Stimulated activated effector memory CD8-positive, alpha-beta T cell treated with anti-CD3 and anti-CD28 coated beads, Interleukin-12 subunit alpha, Interleukin-12 subunit beta, amount 100 ng/mL, for 72 hours (primary cell): Measurements from ENCODE around the gene ABL1.

Source experiments
- ATAC-seq: fragments of 150-1000 bp; cut with Tn5 transposase; 2 replicates; pipeline ENCODE4 v1.10.0; 2021
- DNase-seq, 2 donors: peaks; one replicate each; pipeline ENCODE4 v3.0.0; 2021 to 2022; ENCODE audit warnings: low spot score in 2 of 2
- H3K27ac Mint-ChIP-seq: one replicate; pipeline ENCODE4 v1.8.0; 2022; ENCODE audit warnings: mild to moderate bottlenecking, mixed read lengths
- H3K36me3 Mint-ChIP-seq: one replicate; pipeline ENCODE4 v1.8.0; 2022; ENCODE audit warnings: mild to moderate bottlenecking, mixed read lengths
- H3K4me1 Mint-ChIP-seq: one replicate; pipeline ENCODE4 v1.8.0; 2022; ENCODE audit warnings: mixed read lengths
- H3K4me3 Mint-ChIP-seq: one replicate; pipeline ENCODE4 v1.8.0; 2022; ENCODE audit warnings: mild to moderate bottlenecking, mixed read lengths
- H3K9me3 Mint-ChIP-seq: one replicate; pipeline ENCODE4 v1.8.0; 2022; ENCODE audit warnings: mixed read lengths

Gene ABL1

DNA sequence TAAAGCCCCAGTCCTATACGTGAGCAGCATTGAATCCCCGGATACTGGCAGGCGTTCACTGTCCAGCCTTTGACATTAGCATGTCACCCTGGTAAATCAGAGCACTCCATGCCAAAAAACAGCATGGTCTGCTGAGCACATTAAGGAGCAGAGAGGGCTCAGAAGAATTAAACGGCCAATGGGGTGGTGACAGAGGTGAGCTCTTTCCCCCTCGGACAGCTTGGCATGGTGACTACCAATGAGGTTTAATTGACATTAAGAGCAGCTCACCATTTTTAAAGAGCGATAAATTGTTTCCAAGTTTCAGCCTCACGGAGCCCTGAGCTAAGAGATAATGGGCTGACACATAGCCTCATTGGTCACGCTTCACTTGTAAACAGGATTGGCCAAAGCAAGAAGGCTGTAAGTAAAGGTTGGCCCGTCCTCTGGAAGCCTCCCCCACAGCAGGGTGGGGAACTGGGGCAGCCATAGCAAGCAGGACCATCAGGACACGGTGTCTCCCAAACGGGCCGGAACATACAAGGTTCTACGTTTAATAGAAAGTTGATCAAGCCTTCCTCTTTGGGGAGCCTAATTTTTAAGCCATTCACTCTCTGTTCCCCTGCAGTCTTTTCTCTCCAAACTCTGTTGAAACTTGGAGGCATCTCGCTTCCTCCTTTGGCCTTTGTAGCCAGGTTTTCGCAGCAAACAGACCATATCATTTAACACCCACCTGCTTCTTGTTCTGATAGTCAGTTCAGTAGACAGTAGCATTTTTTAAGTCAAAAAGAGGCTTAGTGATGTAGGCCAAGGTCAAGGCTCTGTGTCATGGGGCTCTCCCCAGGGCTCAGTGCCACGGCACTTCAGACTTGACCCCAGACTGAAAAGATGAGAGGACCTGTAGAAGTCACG lies 35.7 kb downstream of the ABL1 start:
- Mint-ChIP-seq H3K4me3 (no peak overlapping the region), H3K27ac (peak overlapping the region; percentile 14), H3K4me1 (peaks cover 6% of the 10 kb centered on the region), H3K9me3 (no peaks in the 10 kb centered on the region), H3K36me3 (peaks cover 47% of the 10 kb centered on the region)
- DNase-seq (no peak), ATAC-seq (peak; percentile 55)

DNA sequence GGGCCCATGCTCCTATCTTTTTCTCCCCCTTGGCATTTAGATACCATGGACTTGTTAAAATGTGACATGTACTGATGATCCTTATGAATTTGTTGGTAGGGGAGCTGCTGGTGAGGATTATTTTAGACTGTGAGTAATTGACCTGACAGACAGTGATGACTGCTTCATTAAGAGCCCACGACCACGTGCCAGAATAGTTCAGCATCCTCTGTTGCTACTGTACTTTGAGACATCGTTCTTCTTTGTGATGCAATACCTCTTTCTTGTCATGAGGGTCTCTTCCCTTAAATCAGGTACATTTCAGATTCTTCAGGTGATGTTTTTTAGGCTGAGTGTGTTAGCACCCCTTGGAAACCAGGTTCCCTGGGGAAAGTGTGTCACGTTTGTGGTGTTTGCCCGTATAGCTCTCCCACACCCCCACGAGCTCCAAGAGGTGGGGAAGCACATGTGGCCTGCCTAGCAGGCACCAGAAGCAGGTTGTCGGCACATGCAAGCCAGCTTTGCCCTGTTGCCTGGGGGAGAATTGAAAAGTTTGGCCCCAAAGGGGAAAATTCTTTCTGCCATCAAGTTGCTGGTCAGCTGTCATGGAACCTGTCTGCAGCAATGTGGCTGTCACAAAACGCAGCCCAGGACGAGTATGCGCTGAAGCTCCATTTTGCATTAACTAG lies 36.5 kb downstream of the ABL1 start:
- H3K4me3 Mint-ChIP-seq: no peak overlapping the region
- DNase-seq (no peak), ATAC-seq (peak; percentile 57)
- peaks cover under 1% of the 10 kb centered on the region for H3K4me1 Mint-ChIP-seq
- H3K9me3 Mint-ChIP-seq: no peaks in the 10 kb centered on the region
- H3K36me3 Mint-ChIP-seq: peaks cover 53% of the 10 kb centered on the region
- peak overlapping the region; percentile 14 for H3K27ac Mint-ChIP-seq

DNA sequence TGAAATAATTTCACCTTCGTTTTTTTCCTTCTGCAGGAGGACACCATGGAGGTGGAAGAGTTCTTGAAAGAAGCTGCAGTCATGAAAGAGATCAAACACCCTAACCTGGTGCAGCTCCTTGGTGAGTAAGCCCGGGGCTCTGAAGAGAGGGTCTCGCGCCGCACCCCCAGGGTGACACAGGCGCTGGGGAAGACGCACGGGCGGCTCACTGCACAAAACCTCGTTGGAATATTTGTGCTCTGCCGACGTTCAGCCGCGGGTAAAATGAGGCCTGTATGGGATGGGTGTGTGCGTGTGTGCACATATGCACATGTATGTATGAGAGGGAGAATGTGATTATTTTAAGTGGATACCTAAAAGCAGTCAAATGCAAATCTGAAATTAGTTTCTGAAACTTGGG lies 37.0 kb downstream of the ABL1 start:
- H3K36me3 Mint-ChIP-seq: peaks cover 57% of the 10 kb centered on the region
- DNase-seq (no peak), ATAC-seq (no peak)
- no peaks in the 10 kb centered on the region for H3K9me3 Mint-ChIP-seq
- H3K27ac Mint-ChIP-seq: peak overlapping the region; percentile 14
- H3K4me1 Mint-ChIP-seq: no peaks in the 10 kb centered on the region
- H3K4me3 Mint-ChIP-seq: no peak overlapping the region

DNA sequence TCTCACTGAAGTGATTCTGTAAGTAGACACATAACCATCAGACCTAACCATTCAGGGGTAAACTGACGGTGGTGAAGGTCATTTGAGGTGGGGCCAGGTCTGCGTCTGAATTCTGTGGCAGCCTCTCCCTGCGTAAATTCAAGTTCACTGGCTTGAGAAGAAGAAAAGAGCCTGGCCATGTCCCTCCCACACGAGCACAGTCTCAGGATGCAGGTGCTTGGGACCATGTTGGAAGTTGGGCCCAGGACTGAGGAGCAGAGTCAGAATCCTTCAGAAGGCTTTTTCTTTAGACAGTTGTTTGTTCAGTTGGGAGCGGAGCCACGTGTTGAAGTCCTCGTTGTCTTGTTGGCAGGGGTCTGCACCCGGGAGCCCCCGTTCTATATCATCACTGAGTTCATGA lies 37.5 kb downstream of the ABL1 start:
- H3K9me3 Mint-ChIP-seq: no peaks in the 10 kb centered on the region
- ATAC-seq (no peak), DNase-seq (no peak)
- H3K4me3 Mint-ChIP-seq: no peak overlapping the region
- peaks cover 58% of the 10 kb centered on the region for H3K36me3 Mint-ChIP-seq
- no peaks in the 10 kb centered on the region for H3K4me1 Mint-ChIP-seq
- no peak overlapping the region for H3K27ac Mint-ChIP-seq

DNA sequence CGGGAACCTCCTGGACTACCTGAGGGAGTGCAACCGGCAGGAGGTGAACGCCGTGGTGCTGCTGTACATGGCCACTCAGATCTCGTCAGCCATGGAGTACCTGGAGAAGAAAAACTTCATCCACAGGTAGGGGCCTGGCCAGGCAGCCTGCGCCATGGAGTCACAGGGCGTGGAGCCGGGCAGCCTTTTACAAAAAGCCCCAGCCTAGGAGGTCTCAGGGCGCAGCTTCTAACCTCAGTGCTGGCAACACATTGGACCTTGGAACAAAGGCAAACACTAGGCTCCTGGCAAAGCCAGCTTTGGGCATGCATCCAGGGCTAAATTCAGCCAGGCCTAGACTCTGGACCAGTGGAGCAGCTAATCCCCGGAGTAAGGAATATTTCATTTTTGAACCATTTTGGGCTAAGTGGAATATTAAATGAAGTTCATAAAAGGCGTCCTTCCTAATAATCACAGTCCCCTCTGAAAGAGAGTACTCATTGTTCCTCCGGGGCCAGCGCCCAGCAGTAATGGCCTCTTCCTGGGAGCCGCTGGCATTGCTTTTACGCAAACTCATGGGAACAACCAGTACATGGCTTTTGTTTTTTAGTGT lies 38.0 kb downstream of the ABL1 start:
- ATAC-seq: no peak
- Mint-ChIP-seq H3K27ac (no peak overlapping the region), H3K36me3 (peaks cover 58% of the 10 kb centered on the region), H3K4me3 (no peak overlapping the region), H3K4me1 (no peaks in the 10 kb centered on the region), H3K9me3 (no peaks in the 10 kb centered on the region)
- DNase-seq: no peak

DNA sequence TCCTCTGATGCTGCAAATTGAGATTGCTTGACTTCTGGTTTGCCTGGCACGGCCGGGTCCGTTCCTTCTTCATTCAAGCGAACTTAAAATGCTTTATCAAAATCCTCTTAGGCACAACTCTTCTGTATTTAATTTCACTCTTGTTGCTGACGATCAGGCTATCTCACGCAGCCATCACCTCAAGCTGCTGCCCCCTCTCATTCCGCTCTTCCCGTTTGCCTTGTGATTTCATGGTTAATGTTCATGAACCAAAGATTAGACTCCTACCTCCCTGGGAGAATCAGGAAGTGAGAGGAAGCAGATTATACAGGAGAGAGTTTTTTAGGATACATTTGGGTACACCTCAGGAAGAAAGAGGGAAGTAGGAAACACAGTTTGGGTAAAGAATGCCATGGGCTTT lies 38.9 kb downstream of the ABL1 start:
- DNase-seq: no peak
- Mint-ChIP-seq H3K9me3 (no peaks in the 10 kb centered on the region), H3K4me3 (no peak overlapping the region), H3K27ac (no peak overlapping the region), H3K4me1 (no peaks in the 10 kb centered on the region), H3K36me3 (peaks cover 67% of the 10 kb centered on the region)
- no peak for ATAC-seq

DNA sequence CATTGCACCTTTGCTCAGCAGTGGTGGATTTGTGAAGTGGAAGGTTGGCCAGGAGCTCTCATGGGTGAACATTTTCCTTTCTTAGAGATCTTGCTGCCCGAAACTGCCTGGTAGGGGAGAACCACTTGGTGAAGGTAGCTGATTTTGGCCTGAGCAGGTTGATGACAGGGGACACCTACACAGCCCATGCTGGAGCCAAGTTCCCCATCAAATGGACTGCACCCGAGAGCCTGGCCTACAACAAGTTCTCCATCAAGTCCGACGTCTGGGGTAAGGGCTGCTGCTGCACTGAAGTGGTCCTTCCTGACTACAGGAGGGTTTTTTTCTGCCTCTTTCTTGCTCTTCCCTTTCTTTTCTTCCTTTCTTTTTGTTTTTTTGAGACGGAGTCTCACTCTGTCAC lies 39.7 kb downstream of the ABL1 start:
- Mint-ChIP-seq H3K4me3 (no peak overlapping the region), H3K27ac (no peak overlapping the region), H3K9me3 (no peaks in the 10 kb centered on the region), H3K4me1 (no peaks in the 10 kb centered on the region), H3K36me3 (peaks cover 74% of the 10 kb centered on the region)
- no peak for DNase-seq
- no peak for ATAC-seq

DNA sequence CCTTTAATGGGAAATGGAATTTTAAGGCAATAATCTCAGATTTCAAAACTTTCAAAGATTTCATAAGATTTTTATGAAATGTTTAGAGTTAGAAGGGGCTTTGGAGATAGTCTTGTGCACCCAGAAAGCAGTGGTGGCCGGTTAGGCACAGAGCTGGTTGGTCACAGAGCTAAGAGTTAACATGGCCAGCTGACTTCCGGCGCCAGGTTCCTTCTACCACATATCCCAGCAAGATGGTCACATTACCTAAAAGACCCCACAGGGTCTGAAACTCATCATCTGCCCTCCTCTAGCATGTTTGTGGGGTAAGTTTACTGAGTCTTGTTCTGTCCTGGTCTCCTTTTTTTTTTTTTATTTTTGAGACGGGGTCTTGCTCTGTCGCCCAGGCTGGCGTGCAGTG lies 42.2 kb downstream of the ABL1 start:
- Mint-ChIP-seq H3K9me3 (no peaks in the 10 kb centered on the region), H3K4me3 (no peak overlapping the region), H3K27ac (no peak overlapping the region), H3K4me1 (no peaks in the 10 kb centered on the region), H3K36me3 (peaks cover 81% of the 10 kb centered on the region)
- no peak for ATAC-seq
- DNase-seq: no peak

DNA sequence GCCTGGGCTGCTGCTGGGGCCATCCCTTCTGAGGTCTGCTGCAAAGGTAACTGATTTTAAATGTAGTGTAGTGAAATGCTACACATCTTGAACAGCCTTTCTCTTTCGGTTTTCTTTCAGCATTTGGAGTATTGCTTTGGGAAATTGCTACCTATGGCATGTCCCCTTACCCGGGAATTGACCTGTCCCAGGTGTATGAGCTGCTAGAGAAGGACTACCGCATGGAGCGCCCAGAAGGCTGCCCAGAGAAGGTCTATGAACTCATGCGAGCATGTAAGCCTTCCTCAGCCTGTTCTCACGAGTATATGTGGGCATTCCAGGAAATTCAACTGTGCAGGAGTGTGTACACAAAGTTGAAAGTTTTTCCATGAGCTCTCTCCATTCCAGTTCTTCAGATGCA lies 43.2 kb downstream of the ABL1 start:
- no peak overlapping the region for H3K27ac Mint-ChIP-seq
- H3K9me3 Mint-ChIP-seq: no peaks in the 10 kb centered on the region
- no peak overlapping the region for H3K4me3 Mint-ChIP-seq
- DNase-seq (no peak), ATAC-seq (no peak)
- H3K4me1 Mint-ChIP-seq: no peaks in the 10 kb centered on the region
- peaks cover 73% of the 10 kb centered on the region for H3K36me3 Mint-ChIP-seq

DNA sequence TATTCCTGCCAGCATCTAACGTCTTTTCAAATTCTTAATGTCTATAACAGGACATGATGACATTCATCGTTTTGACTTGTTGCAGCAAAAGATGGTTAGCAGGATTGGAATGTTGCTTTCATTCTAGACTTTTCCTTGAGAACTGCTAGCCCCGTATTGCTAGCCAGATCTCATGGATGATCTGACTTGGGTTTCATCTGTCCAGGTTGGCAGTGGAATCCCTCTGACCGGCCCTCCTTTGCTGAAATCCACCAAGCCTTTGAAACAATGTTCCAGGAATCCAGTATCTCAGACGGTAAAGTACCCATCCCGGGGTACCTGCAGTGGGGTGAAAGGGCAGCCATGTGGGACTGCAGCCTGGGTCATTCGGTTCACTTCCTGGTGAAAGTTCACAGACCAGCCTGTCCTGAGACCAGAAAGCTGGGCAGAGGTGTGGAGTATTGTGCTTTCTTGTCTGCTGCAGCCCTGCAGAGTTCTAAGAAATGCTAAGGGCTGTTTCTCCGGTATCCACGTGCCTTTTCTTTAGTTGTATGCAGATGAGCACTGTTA lies 44.9 kb downstream of the ABL1 start:
- Mint-ChIP-seq H3K4me1 (no peaks in the 10 kb centered on the region), H3K9me3 (no peaks in the 10 kb centered on the region), H3K4me3 (no peak overlapping the region), H3K27ac (no peak overlapping the region), H3K36me3 (peaks cover 65% of the 10 kb centered on the region)
- DNase-seq: no peak
- ATAC-seq: no peak

DNA sequence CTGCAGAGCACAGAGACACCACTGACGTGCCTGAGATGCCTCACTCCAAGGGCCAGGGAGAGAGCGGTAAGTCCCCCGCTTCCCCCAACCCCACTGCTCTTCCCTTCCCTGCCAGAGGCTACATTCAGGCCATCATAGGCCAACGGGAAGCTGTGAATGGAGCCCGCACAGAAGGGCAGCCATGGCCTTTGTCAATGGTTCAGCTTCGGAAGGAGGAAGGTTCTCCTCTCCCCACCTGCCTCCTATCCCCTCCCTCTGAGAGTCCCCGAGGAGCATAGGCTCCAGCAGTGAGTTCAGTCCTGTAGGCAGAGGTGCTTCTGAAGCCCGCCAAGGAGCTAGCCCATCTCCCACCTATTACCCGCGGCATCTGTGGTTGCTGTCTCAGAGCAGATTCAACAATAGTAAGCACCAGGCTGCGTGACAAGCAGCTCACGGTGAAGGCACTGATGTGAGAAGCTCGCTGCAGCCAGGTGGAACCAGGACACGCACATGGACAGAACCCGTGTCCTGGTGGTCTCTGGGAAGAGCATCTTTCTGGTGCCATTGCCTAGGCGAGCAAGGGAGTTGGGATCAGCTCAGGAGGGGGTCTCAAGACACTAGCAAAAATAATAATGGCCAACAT lies 45.7 kb downstream of the ABL1 start:
- DNase-seq (no peak), ATAC-seq (no peak)
- Mint-ChIP-seq H3K4me1 (no peaks in the 10 kb centered on the region), H3K27ac (peak overlapping the region; percentile 10), H3K36me3 (peaks cover 66% of the 10 kb centered on the region), H3K4me3 (no peak overlapping the region), H3K9me3 (no peaks in the 10 kb centered on the region)

DNA sequence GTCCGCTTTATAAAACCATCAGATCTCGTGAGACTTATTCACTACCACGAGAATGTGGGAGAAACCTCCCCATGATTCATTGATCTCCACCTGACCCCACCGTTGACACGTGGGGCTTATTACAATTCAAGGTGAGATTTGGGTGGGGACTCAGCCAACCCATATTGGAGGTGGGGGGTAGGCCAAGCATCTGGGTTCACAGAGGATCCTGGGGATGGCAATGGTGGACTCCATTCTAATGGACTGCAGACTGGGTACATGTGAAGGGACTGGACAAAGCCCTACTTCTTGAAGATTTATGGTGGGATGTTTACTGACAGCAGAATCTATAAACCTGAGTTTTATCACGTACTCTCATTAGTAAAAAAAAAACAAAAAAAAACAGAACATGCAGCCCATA lies 46.5 kb downstream of the ABL1 start:
- Mint-ChIP-seq H3K27ac (no peak overlapping the region), H3K36me3 (peaks cover 65% of the 10 kb centered on the region), H3K4me3 (no peak overlapping the region), H3K4me1 (no peaks in the 10 kb centered on the region), H3K9me3 (no peaks in the 10 kb centered on the region)
- ATAC-seq (no peak), DNase-seq (no peak)

DNA sequence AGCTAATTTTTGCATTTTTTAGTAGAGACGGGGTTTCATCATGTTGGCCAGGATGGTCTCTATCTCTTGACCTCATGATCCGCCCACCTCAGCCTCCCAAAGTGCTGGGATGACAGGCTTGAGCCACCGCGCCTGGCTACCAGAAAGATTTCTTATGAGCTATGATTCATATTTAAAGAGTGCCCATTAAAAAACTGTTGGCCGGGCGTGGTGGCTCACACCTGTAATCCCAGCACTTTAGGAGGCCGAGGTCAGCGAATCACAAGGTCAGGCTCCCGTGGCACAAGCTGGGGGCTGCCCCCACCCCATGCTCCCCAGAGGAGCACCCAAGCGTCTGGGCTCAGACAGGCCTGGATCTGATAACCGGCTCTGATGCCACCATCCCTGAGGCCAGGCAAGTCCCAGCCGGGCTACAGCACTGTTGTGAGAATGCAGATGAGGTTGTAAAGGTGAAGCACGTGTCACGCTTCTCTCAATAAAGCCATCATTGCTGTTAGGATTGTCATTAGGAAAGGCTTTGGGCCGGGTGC lies 47.7 kb downstream of the ABL1 start:
- Mint-ChIP-seq H3K27ac (no peak overlapping the region), H3K4me1 (no peaks in the 10 kb centered on the region), H3K4me3 (no peak overlapping the region), H3K36me3 (peaks cover 64% of the 10 kb centered on the region), H3K9me3 (no peaks in the 10 kb centered on the region)
- ATAC-seq (no peak), DNase-seq (no peak)

DNA sequence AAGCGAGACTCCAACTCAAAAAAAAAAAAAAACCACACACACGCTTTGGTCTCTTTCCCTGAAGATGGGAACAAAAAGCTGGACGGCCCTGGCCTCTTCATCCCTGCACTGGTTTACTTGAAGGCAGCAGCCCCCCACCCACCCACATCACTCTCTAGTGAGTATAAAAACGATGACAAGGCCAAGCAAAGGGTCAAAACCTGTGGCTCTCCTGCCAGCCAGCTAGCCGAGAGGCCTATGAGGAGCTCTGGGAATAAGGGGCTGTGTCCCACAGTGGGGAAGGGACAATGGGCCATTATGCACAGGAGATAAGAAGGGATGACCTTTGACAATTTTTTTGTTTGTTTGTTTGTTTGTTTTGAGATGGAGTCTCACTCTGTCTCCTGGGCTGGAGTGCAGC lies 48.4 kb downstream of the ABL1 start:
- H3K4me3 Mint-ChIP-seq: no peak overlapping the region
- no peaks in the 10 kb centered on the region for H3K9me3 Mint-ChIP-seq
- peaks cover 61% of the 10 kb centered on the region for H3K36me3 Mint-ChIP-seq
- no peaks in the 10 kb centered on the region for H3K4me1 Mint-ChIP-seq
- ATAC-seq (no peak), DNase-seq (no peak)
- no peak overlapping the region for H3K27ac Mint-ChIP-seq

DNA sequence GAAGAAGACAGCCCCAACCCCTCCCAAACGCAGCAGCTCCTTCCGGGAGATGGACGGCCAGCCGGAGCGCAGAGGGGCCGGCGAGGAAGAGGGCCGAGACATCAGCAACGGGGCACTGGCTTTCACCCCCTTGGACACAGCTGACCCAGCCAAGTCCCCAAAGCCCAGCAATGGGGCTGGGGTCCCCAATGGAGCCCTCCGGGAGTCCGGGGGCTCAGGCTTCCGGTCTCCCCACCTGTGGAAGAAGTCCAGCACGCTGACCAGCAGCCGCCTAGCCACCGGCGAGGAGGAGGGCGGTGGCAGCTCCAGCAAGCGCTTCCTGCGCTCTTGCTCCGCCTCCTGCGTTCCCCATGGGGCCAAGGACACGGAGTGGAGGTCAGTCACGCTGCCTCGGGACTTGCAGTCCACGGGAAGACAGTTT lies 49.1 kb downstream of the ABL1 start:
- DNase-seq (no peak), ATAC-seq (no peak)
- no peak overlapping the region for H3K4me3 Mint-ChIP-seq
- H3K27ac Mint-ChIP-seq: no peak overlapping the region
- H3K36me3 Mint-ChIP-seq: peaks cover 55% of the 10 kb centered on the region
- H3K4me1 Mint-ChIP-seq: no peaks in the 10 kb centered on the region
- no peaks in the 10 kb centered on the region for H3K9me3 Mint-ChIP-seq
